IPS-NIHi7 (cell line): Measurements from ENCODE around the gene CTIF.
"Not testable (repeated sequence)": the region's sequence is repeated elsewhere in the genome, so short reads cannot be mapped to it uniquely, and the experiment has no call there.

ENCODE experiments used
- DNase-seq: peaks from one replicate; pipeline ENCODE4 v3.0.0; 2012; ENCODE audit warnings: mixed read lengths; ENCODE audit errors: extremely low spot score

The CTIF gene

GRCh38 chr18:48802543-48803290 lies 263.9 kb downstream of the CTIF start:
- no peak for DNase-seq

DNA sequence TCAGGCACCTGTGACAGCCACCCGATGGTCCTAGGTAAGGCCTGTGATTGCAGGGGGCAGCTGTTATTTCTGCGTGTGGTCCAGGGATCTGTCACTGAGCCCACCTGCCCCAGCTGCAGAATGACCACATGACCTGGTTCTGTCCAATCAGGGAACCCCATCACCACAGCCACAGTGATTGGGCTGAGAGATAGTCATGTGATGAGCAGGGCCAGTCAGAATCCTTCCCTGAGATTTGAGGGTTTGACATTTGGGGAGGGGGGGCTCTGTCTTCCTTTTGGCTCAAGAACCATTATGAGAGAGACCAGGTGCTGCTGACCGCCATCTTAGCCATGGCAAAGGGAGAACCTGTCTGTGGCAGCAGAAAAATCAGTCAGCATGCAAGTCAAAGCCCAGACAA lies 264.7 kb downstream of the CTIF start:
- DNase-seq = no peak

DNA sequence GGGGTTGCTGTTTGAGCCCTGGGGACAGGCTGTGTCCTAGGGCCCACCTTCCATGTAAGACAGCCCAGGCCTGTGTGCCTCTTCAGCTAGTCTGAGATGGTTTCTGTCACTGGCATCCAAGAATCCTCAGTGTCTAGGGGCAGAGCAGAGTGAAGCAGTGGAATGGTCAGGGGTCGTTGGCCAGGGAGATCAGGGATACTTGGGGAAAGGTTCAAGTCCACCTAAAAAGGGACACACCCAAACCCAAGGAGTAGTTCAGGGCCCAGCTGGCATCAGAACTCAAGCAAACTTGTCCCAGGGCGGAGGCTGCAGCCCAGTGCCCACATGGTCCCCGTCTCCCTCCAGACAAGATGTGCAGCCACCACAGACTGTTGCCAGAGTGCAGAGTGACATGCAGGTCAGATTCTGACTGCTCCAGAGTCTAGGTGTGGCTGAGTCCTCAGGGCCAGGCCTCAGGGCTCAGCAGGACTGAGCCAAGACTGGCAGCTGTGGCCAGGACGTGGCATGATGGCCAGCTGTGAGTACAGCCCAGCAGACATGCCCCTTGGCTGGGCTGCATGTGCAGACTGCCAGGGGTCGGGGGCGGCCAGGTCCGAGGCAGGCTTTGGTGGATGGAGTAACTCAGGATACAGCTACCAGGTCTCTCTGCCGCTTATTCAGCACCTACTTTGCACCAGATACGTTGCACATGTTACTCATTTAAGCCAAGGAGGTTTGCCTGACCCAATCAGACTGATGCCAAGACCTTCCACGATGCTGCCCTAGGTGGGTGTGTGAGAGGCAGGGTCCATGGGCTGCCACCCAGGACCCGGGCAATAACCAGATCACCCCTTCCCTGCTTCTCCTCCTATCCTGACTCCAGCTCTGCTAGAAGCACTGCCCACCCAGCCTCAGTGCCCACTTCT lies 265.4 kb downstream of the CTIF start:
- DNase-seq = no peak

- no peak for DNase-seq
These were observed 266.2 kb downstream of the CTIF start for GRCh38 chr18:48804856-48805610.

- DNase-seq = no peak
These were observed 267.1 kb downstream of the CTIF start for GRCh38 chr18:48805826-48806535.

DNA sequence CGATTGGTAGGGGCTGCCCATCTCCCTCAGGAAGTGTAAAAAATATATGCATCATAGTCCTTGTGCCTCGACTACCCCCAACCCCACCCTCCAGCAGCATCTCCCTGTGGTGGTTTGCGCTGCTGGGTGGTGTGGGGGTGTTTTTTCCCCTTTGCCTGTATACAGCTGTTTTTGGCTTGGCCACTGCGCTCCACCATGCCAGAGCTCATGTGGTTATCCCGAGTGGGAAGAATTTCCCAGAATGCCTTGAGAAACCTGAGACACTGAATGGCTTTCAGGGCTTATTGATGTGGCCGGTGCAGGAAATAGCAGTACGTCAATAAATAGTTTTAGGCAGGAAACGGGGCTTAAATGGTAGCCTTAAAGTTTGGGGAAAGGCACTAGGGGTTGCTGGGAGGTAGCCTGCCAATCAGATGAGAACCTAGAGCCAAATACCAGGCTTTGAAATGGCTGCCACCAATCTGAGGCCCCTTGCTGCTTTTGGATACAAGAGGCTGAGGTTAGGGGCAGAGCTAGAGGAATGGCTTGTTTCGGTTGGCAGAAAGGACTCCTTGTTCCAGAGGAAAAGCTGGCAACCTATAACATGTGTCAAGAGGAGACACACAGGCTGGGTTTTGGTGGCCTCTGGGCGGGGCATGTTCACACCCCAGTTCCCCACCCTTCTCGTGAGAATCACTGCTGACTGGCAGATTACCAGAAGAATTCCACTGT lies 267.9 kb downstream of the CTIF start:
- DNase-seq = no peak

- no peak for DNase-seq
These were observed 269.6 kb downstream of the CTIF start for GRCh38 chr18:48808476-48808875.

GRCh38 chr18:48809365-48809764 lies 270.5 kb downstream of the CTIF start:
- no peak for DNase-seq

DNA sequence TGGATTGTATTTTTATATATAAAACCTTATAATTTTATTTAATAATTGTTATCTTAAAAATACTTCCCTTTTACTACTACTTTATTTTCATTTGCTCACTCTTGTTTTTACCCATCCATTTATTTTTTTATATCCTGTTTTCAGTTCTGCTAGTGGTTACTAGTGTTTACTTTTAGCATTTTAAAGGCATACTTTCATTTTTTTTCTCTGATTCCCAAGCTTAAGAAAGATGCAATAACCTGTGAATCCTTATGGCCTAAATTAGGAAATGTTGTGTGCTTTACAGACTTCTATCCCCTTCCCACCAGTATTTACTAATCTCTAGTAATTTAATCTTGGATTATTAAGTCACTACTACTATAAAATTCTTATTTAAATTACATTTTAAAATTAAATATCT lies 272.0 kb downstream of the CTIF start:
- no peak for DNase-seq

DNA sequence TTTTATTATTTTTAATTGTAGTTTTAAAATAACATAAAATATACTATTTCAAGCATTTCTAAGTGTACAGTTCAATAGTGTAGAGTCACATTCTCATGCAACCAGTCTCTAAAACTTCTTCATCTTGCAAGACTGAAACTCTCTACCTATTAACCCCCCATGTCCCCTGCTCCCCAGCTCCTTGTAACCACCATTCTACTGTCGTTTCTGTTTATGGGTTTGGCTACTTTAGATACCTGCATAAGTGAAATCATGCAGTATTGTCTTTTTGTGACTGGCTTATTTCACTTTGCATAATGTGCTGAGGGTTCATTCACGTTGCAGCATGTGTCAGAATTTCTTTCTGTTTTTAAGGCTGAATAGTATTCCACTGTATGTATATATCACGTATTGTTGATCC lies 272.6 kb downstream of the CTIF start:
- no peak for DNase-seq

DNA sequence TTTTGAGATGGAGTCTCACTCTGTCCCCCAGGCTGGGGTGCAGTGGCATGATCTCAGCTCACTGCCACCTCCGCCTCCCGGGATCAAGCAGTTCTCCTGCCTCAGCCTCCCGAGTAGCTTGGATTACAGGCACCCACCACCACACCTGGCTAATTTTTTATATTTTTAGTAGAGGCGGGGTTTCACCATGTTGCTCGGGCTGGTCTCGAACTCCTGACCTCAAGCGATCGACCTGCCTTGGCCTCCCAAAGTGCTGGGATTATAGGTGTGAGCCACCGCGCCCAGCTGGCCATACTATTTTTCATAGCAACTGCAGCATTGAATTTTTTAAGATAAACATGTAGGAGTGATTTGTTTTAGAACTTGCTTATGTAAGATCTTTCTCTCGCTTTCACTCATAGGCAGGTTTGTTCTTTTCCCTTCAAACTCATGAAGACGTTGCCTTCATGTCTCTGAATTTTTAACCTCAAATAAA lies 273.2 kb downstream of the CTIF start:
- not testable (repeated sequence) for DNase-seq

DNA sequence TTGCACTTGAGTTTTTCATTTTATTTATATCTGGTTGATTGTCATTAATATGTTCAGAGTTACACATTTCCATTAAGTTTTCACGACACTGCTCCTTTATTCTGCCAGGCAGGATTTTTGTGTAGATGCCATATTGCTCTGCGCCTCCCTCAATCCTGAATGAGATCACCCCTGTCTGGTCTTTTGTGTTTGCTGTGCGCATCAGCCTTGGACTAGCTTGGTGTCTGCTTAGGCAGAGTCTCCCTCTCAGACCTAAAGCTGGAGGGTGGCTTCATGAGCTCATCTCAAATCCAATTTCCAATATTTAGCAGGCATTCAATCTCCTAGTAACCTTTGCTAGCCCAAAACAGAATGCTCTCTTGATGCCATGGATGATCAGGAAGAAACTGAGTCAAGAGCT lies 274.5 kb downstream of the CTIF start:
- no peak for DNase-seq

- no peak for DNase-seq
These were observed 275.1 kb downstream of the CTIF start for GRCh38 chr18:48813833-48814489.

DNA sequence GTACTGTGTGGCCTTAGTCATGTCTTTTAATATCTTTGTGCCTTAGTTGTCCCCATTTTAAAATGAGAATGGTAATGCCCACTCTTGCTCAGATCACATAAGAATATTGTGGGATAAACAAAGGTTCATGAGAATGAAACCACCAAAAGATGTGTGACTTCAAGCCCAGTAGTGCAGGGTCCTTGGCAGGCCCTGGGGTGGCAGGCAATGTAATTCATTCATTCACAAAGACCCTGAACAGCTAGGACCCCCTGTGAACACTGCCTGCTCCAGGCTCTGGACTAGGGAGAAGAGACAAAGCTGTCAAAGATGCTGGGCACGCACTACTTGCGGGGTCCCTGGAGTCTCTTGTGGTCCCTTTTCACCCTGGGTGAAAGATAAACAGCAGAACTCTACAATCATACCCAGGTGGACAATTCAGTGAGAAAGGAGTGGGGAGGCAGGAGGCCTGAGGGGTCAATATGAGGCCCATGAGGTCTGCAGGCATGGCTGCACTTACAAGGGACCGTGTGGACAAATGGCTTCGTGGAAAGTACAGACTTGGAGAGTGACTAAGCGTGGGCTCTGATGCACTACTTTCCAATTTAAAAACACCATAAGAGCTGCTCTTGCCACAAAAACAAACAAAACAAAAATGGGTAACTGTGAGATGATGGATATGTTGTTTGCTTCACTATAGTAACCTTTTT lies 275.8 kb downstream of the CTIF start:
- DNase-seq = no peak

DNA sequence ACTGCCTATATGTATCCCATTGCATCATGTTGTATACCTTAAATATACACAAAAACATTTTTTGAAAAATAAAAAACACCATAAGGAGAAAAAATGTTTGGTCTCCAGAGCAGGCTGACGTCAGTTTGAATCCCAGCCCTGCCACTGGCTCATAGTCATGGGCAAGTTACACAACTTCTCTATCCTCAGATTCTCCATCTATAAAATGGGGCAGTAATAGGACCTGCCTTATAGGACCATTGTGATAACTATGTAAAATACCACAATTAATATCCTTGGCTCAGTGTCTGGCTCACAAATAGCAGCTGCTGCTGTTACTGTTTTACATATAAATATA lies 276.3 kb downstream of the CTIF start:
- DNase-seq = no peak

- no peak for DNase-seq
These were observed 276.9 kb downstream of the CTIF start for GRCh38 chr18:48815581-48816324.

DNA sequence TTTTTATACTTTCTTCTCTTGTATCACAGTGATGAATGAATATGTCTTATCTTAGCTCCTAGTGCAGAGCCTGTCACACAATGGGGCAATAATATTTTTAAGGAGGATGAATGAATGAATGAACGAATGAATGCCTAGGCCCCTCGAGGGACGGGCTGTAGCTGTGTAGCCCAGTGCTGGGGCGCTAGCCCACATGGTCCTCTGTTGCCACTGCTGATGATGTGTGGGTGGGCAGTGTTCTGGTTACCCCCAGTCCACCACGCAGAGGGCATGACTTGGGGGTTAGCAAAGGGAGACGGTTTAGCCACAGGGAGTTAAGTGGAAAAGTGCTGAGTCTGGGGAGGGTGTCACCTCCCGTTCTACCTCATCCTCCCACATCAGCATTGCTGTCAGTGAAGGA lies 277.7 kb downstream of the CTIF start:
- DNase-seq = no peak

DNA sequence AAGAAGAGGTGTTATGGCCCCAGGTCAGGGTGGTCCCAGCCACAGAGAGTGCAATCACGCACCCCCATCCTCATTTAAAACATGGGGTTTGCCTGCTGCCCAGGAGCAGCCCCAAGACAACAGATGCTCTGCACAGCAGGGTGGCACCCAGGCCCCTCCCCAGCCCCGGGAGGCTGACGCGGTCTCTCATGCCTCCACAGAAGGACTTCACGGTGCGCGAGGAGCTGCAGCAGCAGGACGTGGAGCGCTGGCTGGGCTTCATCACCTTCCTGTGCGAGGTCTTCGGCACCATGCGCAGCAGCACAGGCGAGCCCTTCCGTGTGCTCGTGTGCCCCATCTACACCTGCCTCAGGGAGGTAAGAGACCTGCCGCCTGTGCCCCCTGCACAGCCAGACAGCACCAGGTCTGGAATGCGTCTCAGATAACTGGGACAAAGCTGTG lies 278.2 kb downstream of the CTIF start:
- DNase-seq = no peak
